NCI-H2081 (cell line): ENCODE measurements around the gene SLC38A3.

Experiments used
- DNase-seq, 2 experiments: peaks; one replicate each; lab custom pipeline; 2025; lab: John Stamatoyannopoulos, UW

Gene SLC38A3

GRCh38 chr3:50192124-50192523 lies 12.9 kb upstream of the SLC38A3 start:
- no peak for DNase-seq

GRCh38 chr3:50192689-50193141 lies 12.4 kb upstream of the SLC38A3 start:
- peak; percentile 52 to 55 for DNase-seq

GRCh38 chr3:50193286-50193685 lies 11.8 kb upstream of the SLC38A3 start:
- no peak for DNase-seq

- DNase-seq: no peak
Measured at GRCh38 chr3:50193746-50194127, 11.3 kb upstream of the SLC38A3 start.

- peak; percentile 37 to 38 for DNase-seq
Measured at GRCh38 chr3:50194128-50194902, 10.8 kb upstream of the SLC38A3 start.

GRCh38 chr3:50194903-50195500 lies 10.1 kb upstream of the SLC38A3 start:
- no peak for DNase-seq

GRCh38 chr3:50195501-50196252 lies 9.4 kb upstream of the SLC38A3 start:
- DNase-seq: no peak

GRCh38 chr3:50196253-50196801 lies 8.7 kb upstream of the SLC38A3 start:
- no peak for DNase-seq

GRCh38 chr3:50201573-50202315 lies 3.3 kb upstream of the SLC38A3 start:
- no peak for DNase-seq

GRCh38 chr3:50202353-50203112 lies 2.5 kb upstream of the SLC38A3 start:
- DNase-seq: no peak

GRCh38 chr3:50203113-50203808 lies 1.8 kb upstream of the SLC38A3 start:
- no peak for DNase-seq

GRCh38 chr3:50203809-50204803 lies 965 bp upstream of the SLC38A3 start:
- no peak for DNase-seq

- no peak for DNase-seq
Measured at GRCh38 chr3:50205413-50206276, 574 bp downstream of the SLC38A3 start.

GRCh38 chr3:50207359-50208042 lies 2.4 kb downstream of the SLC38A3 start:
- no peak for DNase-seq

- DNase-seq: no peak
Measured at GRCh38 chr3:50208677-50209344, 3.7 kb downstream of the SLC38A3 start.

GRCh38 chr3:50210176-50210509 lies 5.1 kb downstream of the SLC38A3 start:
- DNase-seq: no peak
